ENCODE data around the gene SCD.

The SCD gene

GRCh38 chr10:100401631-100402328, 54.7 kb downstream of the SCD start:
- DNase-seq: no peak

- no peak for DNase-seq
Observed at GRCh38 chr10:100403734-100404133, 56.7 kb downstream of the SCD start.

GRCh38 chr10:100413173-100413572, 66.1 kb downstream of the SCD start:
- DNase-seq: no peak

All from NCI-H2029 (cell line).